Endothelial cell of umbilical vein (primary cell): ENCODE results near the gene NABP1.

Experiments
- EZH2 ChIP-seq: IDR thresholded peaks from 2 replicates; pipeline ENCODE4 v1.6.1; 2012; ENCODE audit warnings: borderline replicate concordance, low read depth, mild to moderate bottlenecking, moderate library complexity, low read length, inconsistent platforms; ENCODE audit not compliant: severe bottlenecking
- MYC ChIP-seq: IDR thresholded peaks from one replicate; pipeline ENCODE4 v1.6.1; 2011; ENCODE audit warnings: mild to moderate bottlenecking, low read depth, low read length
- POLR2A ChIP-seq: IDR thresholded peaks from 2 replicates; pipeline ENCODE4 v1.6.1; 2012; ENCODE audit warnings: low read depth, mild to moderate bottlenecking, control low read depth, low read length
- TF ChIP-seq, protein P1 (sequence below), 2 donors: IDR thresholded peaks; 1 replicate in 1 of 2; 2 replicates in 1 of 2; pipeline ENCODE4 v1.5.1; 2011; ENCODE audit warnings: low read length in 2 of 2, mild to moderate bottlenecking in 2 of 2, moderate library complexity in 2 of 2, control low read depth in 1 of 2, inconsistent platforms in 1 of 2, low read depth in 1 of 2; ENCODE audit not compliant: insufficient read depth in 1 of 2; ENCODE audit errors: extremely low read depth in 1 of 2

DNA sequence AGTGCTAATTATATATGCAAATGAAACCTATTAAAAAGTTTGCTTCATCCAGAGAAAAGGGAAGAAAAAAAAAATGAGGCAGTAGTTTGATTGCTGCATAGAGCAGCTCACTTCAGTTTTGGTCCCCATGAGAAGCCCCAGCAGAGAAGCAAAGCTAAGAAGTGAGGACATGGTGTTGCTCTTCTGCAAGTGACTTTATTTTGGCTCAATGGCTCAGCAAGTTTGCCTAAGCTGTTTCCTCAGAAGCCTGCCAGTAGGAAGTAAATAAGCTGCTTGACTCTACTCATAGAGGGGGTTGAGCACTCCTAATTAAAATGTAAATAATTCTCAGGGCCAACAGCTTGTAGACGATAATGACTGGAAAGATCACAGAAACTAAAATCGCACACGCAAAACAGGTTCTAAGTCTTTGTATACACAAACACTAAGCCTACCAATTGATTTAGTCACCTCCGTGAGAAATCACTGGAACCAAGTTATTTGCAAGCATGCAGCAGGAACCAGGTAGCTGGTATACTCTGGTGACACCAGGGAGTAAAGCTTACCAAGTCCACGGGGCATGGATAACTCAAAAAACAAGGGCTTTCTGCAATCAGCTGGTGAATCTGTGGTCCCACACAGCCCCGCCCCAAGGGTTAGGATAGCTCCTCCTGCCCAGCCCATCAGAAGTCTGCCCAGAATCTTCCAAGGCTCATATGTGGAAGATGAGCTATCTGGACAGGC lies 39.7 kb upstream of the NABP1 start:
- TF ChIP-seq, protein P1, sequence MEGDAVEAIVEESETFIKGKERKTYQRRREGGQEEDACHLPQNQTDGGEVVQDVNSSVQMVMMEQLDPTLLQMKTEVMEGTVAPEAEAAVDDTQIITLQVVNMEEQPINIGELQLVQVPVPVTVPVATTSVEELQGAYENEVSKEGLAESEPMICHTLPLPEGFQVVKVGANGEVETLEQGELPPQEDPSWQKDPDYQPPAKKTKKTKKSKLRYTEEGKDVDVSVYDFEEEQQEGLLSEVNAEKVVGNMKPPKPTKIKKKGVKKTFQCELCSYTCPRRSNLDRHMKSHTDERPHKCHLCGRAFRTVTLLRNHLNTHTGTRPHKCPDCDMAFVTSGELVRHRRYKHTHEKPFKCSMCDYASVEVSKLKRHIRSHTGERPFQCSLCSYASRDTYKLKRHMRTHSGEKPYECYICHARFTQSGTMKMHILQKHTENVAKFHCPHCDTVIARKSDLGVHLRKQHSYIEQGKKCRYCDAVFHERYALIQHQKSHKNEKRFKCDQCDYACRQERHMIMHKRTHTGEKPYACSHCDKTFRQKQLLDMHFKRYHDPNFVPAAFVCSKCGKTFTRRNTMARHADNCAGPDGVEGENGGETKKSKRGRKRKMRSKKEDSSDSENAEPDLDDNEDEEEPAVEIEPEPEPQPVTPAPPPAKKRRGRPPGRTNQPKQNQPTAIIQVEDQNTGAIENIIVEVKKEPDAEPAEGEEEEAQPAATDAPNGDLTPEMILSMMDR (IDR thresholded peaks at IDR 0.05; ENCODE audit: extremely low read depth in 1 of 2, insufficient read depth in 1 of 2, low read depth in 1 of 2, low read length in 2 of 2) = no peak
- no peak for TF ChIP-seq POLR2A
- TF ChIP-seq EZH2 = no peak
- no peak for TF ChIP-seq MYC
